Embryonic facial prominence (tissue), 1 donor: ENCODE measurements around the gene VSIG2.
A peak's percentile ranks its signal among the peaks of the same experiment; 100 is the strongest.

ENCODE experiments used
- DNase-seq: peaks from one replicate; pipeline ENCODE4 v3.0.0-alpha.2; 2016; ENCODE audit errors: extremely low spot score

The VSIG2 gene

GRCh38 chr11:124763156-124763947, 11.3 kb upstream of the VSIG2 start:
- DNase-seq, result peak; percentile 70

GRCh38 chr11:124762624-124763155, 10.6 kb upstream of the VSIG2 start:
- no peak for DNase-seq

GRCh38 chr11:124762105-124762623, 10.1 kb upstream of the VSIG2 start, which contains the start of gene ESAM:
Gene ESAM, minus strand, starts transcription at chr11:124762290. Its CDS starts 136 bp downstream, at chr11:124762154.
- no peak for DNase-seq

- no peak for DNase-seq
These were observed 9.4 kb upstream of the VSIG2 start for GRCh38 chr11:124761301-124762104.

GRCh38 chr11:124760806-124761205, 8.8 kb upstream of the VSIG2 start:
- no peak for DNase-seq

GRCh38 chr11:124760205-124760652, 8.2 kb upstream of the VSIG2 start:
- DNase-seq, result no peak

- no peak for DNase-seq
These were observed 7.5 kb upstream of the VSIG2 start for GRCh38 chr11:124759266-124760204.

- no peak for DNase-seq
These were observed 6.6 kb upstream of the VSIG2 start for GRCh38 chr11:124758355-124759265.

GRCh38 chr11:124757320-124757719, 5.3 kb upstream of the VSIG2 start:
- no peak for DNase-seq

- DNase-seq, result no peak
These were observed 4.7 kb upstream of the VSIG2 start for GRCh38 chr11:124756753-124757227.

- no peak for DNase-seq
These were observed 4.1 kb upstream of the VSIG2 start for GRCh38 chr11:124756033-124756752.

GRCh38 chr11:124754710-124755109, 2.7 kb upstream of the VSIG2 start:
- no peak for DNase-seq

- no peak for DNase-seq
These were observed 2.3 kb upstream of the VSIG2 start for GRCh38 chr11:124754309-124754708.

GRCh38 chr11:124753624-124754023, 1.6 kb upstream of the VSIG2 start:
- no peak for DNase-seq

GRCh38 chr11:124753205-124753604, 1.1 kb upstream of the VSIG2 start:
- DNase-seq, result no peak

GRCh38 chr11:124752471-124753102, 532 bp upstream of the VSIG2 start:
- no peak for DNase-seq

GRCh38 chr11:124751391-124751740, 689 bp downstream of the VSIG2 start:
- DNase-seq, result no peak

- DNase-seq, result no peak
These were observed 2.1 kb downstream of the VSIG2 start for GRCh38 chr11:124749912-124750311.
